Cortex of kidney (tissue), 1 donor: ENCODE results near the gene CACNA2D2.

Source experiments
- DNase-seq: peaks from one replicate; lab custom pipeline; 2025; lab: John Stamatoyannopoulos, UW

Gene CACNA2D2

DNA sequence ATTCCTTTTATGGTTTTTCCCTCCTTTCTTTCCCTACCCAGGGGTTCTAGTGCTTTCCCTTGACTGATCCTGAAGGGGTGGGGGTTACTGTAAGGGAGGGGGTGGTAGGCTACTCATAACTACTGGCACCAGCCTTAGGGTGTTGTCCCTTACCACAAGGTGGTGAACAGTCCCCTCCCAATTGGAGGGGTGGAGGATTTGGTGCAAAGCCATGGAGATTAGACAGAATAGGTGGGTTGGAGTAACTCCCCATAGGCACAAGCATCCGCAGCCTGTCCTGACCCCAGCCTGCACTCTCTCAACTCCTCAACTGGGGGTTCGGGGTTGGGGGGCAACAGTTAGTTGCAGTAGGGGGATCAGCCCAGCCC lies 178.3 kb downstream of the CACNA2D2 start:
- no peak for DNase-seq

DNA sequence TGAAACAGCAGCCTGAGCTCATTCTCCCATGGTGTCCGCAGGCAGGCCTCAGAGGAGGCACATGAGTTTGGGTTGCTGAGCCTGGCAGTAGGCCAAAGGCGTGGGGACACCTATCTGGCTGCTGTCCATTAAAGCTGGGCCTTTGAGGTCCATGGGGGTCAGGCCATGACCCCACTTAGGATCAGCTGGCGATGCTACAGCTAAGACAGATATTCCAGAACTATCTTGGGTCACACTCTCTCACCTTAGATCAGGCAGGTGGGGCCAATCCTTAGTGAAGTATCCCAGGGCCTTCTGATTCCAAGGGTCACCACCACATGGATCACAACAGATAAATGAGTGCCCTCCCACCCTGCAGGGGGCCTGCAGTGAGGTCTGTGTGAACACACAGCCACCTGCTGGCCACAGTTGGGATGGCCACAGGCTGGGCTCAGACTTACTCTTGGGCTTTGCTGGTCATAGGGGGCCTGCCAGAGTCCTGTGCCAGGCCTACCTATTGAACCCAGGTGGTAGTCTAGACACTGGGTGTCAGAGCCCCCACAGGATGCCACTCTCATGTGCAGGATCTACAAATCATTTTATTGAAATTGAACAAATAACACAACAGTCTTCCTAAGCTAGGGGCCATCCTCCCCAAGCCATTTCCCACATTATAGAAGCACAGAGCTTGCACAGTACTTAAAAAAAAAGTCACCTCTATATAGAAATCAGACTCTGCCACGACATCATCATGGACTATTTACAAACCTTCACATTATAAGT lies 178.9 kb downstream of the CACNA2D2 start:
- DNase-seq, result no peak

DNA sequence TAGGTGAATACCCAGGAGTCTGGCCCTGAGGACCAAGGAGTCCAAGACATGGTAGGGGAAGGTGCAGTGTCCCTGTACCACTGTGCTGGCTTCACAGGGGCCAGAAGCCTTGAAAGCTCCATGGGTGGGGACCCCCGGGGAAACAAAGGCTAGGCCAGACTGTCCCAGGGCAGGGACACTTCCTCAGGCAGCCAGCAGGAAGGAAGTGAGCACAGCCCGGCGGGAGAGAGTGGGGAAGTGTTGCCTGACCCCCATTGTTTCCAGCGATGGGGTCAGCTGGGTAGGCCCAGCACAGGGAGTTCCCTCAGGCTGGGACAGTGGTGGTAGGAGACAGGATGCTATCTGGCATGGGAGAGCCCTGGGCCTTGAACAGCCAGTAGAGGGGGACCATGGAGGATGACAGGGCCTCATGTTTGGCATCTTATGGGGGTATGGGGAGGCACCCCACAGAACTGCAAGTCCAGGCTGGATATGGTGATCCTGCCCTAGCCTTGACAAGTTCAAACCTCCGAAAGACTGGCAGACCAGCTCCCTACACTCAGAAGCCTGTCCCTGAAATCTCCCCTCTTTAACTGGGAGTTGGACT lies 179.7 kb downstream of the CACNA2D2 start:
- no peak for DNase-seq

GRCh38 chr3:50323092-50323600 lies 180.3 kb downstream of the CACNA2D2 start:
- no peak for DNase-seq

DNA sequence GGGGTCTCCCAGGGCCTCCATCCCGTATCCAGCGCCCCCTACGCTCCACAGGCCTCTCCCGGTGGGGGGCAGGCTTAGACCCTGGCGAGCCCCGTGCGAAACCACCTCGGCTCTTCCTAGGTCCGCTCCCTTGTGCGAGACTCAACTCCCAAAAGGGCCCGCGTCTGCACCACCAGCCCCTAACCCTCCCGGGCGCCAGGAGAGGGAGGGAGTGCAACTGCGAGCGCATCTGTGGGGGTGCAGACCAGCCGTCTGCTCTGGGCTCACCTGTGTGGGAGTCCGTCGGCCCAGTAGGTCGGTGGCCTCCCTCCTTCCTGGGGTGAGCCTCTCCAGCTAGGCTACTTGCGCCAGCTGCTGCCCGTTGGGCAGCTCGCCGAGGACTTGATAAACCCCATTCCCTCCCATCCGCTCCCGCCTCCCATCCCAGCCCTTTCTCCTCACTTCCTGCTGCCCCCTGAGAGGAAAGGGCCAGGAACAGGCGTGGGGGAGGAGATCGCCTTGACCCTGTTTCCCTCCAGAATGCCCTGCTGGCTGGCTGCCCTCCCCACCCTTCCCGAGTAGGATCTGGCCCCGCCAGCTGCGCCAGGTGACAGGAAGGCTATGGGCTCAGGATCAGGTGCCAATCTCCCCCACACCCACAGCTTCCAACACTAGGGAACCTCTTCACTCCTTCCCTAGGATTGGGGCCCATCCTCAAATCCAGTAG lies 180.9 kb downstream of the CACNA2D2 start, which contains the start of gene HYAL2:
HYAL2 (minus strand) TSS at position 360 of the 706 bp plus-strand sequence. CDS start 2,256 bp downstream, outside the sequence.
- no peak for DNase-seq

DNA sequence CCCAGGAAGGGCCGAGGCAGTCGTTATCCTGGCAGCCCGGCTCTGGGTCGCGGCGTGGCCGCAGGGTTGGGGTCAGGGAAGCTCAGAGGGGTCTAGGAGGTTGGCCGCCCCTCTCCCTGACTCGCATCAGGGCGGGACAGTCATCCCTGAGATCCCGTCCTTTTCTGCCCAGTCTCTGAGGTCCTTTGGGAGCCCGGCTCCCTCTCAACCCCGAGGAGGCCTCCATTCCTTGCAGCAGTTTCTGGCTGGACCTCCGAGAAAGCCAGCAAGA lies 181.4 kb downstream of the CACNA2D2 start:
- no peak for DNase-seq

GRCh38 chr3:50321336-50322114 lies 181.9 kb downstream of the CACNA2D2 start:
- DNase-seq, result no peak

GRCh38 chr3:50320853-50321335 lies 182.5 kb downstream of the CACNA2D2 start:
- DNase-seq, result no peak

DNA sequence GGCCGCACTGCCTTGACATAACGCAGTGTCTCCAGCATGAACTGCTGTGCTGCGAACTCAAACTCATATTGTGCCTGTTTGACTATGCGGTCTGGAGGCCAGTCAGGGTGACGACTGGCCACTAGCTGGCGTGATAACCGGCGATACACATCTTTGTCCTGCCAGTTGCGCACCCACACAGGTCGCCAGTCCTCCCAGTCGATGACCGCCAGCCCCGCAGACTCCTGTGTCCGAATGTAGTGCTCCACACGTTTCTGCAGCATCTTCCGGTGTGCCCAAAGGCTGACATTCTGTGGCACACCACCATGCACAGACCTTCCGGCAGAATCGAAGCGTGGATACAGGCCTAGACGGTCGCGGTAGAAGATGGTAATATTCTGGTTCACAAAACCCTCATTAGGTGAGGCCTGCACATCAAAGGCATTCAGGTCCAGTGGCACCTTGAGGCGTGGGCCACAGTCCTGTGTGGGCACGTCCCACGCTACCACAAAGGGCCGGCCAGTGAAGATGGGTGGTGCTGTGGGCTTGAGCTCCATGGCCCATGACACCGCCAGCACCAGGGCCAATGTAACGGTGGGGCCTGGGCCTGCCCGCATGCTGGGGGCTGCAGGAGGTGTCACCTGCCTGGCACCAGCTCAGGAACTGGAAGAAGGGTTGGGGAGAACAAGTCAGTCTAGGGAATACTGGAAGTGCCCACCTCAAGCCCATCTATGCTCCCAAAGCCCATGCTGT lies 183.4 kb downstream of the CACNA2D2 start:
- no peak for DNase-seq

DNA sequence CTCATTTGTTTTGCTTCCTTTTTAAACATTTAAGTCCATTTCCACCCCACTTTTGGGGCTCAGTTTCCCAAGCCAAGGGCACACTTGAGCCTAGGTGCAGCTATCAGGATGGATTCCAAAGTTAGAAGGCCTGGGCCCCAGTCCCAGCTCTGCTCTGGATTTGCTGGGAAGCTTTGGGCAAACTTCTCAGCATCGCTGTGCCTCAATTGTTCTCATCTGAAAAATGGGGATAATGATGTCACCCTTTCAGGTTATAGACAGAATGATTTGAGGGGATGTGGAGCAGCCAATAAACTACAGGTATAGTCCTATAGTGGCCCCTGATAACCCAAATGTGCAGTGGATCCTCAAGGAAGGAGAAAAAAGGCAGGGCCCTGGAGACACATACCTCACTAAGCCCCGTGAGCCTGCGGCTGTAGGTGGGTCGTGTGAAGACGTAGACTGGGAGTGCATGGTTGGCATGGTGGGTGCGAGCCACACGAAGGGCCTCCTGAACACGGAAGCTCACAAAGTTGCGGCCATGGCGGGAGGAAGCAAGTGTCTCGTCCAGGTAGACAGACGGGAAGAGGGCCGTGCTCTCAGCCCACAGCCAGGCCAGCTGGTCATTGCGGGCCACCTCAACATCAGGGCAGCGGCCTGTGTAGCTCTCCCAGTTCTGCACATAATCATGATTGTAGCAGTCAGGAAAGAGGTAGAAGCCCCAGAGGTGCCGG lies 184.1 kb downstream of the CACNA2D2 start:
- no peak for DNase-seq

DNA sequence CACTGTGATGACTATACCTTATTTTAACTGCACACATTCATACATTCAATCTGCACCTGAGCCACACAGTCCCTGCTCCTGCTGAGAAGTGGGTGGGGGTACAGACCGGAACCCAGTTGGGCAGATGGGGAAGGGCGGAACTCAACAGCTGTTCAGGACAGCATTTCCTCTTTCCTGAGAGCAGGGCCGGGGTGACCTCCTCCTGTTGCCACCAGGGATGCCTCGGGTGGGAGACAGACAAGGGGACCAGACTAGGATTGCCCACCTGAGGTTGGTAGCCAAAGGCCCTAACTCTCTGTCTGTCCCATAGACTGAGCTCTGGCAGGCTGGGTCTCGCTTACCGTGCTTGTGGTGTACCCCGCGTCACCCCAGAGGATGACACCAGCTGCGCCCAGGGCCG lies 184.8 kb downstream of the CACNA2D2 start:
- no peak for DNase-seq

DNA sequence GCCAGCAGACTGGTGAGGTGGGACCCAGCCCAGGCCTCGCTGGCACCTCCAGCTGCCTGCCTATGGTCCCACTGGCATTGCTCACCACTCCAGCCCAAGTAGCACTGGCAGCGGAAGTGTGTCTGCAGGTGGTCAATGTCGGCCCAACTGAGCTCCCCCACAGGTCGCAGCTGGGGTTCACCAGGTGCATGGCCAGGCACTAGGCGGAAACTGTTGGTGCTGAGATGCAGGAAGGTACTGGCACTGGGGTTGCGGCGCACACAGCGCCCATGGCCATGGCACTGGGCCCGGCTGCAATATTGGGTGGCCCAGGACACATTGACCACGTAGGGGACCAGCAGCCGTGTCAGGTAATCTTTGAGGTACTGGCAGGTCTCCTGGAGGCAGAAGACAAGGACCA lies 185.3 kb downstream of the CACNA2D2 start:
- no peak for DNase-seq

- no peak for DNase-seq
Observed at GRCh38 chr3:50317300-50317699, 186.1 kb downstream of the CACNA2D2 start.

- DNase-seq, result no peak
Observed at GRCh38 chr3:50316657-50317242, 186.7 kb downstream of the CACNA2D2 start.

- DNase-seq, result no peak
Observed at GRCh38 chr3:50314816-50315215, 188.6 kb downstream of the CACNA2D2 start.

DNA sequence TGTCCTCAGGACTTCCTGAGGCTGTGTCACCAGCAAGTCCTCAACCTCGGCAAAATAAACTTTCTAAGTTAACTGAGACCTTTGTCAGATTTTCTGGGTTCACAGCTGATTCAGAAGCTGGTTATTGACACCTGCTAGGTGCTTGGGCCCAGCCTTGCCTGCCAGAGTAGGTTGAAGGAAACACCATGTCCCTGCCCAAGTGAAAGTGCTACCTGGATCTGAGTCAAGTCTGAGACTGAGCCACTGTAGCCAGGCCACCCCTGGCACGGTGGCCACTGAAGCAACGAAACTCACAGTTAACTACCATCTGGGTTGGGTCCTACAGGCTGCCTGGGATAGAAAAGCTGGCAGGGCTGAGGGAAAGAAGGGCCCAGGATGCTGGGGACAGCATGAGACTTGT lies 189.1 kb downstream of the CACNA2D2 start:
- no peak for DNase-seq
